HS-5 (cell line): ENCODE results near the gene FHIT.

Source experiments
- DNase-seq: peaks from one replicate; pipeline ENCODE4 v3.0.0-alpha.2; 2012; ENCODE audit warnings: low read depth

FHIT gene

GRCh38 chr3:60102154-60102553, 1149.1 kb downstream of the FHIT start:
- DNase-seq, result no peak

- no peak for DNase-seq
These were observed 1149.6 kb downstream of the FHIT start for GRCh38 chr3:60101621-60102020.

- DNase-seq, result no peak
These were observed 1154.8 kb downstream of the FHIT start for GRCh38 chr3:60096403-60096802.

GRCh38 chr3:60095930-60096329, 1155.3 kb downstream of the FHIT start:
- no peak for DNase-seq

GRCh38 chr3:60095516-60095915, 1155.7 kb downstream of the FHIT start:
- no peak for DNase-seq

GRCh38 chr3:60094392-60094947, 1156.8 kb downstream of the FHIT start:
- DNase-seq, result no peak

- DNase-seq, result no peak
These were observed 1160.7 kb downstream of the FHIT start for GRCh38 chr3:60090548-60090947.

GRCh38 chr3:60086811-60087210, 1164.4 kb downstream of the FHIT start:
- DNase-seq, result peak; percentile 15

- DNase-seq, result no peak
These were observed 1165.6 kb downstream of the FHIT start for GRCh38 chr3:60085649-60086048.

- no peak for DNase-seq
These were observed 1169.7 kb downstream of the FHIT start for GRCh38 chr3:60081381-60082095.

- DNase-seq, result no peak
These were observed 1170.6 kb downstream of the FHIT start for GRCh38 chr3:60080648-60081047.

GRCh38 chr3:60079076-60079475, 1172.2 kb downstream of the FHIT start:
- no peak for DNase-seq

- no peak for DNase-seq
These were observed 1174.9 kb downstream of the FHIT start for GRCh38 chr3:60076331-60076730.

- no peak for DNase-seq
These were observed 1177.3 kb downstream of the FHIT start for GRCh38 chr3:60073942-60074341.

- DNase-seq, result no peak
These were observed 1178.0 kb downstream of the FHIT start for GRCh38 chr3:60073228-60073627.

GRCh38 chr3:60070366-60070765, 1180.9 kb downstream of the FHIT start:
- DNase-seq, result no peak

- DNase-seq, result no peak
These were observed 1185.9 kb downstream of the FHIT start for GRCh38 chr3:60065227-60065868.

- peak; percentile 49 for DNase-seq
These were observed 1186.8 kb downstream of the FHIT start for GRCh38 chr3:60064210-60065178.

GRCh38 chr3:60056404-60056803, 1194.8 kb downstream of the FHIT start:
- no peak for DNase-seq

GRCh38 chr3:60055765-60056164, 1195.5 kb downstream of the FHIT start:
- DNase-seq, result no peak

- DNase-seq, result peak; percentile 19
These were observed 1197.6 kb downstream of the FHIT start for GRCh38 chr3:60053526-60054265.

GRCh38 chr3:60048447-60048848, 1202.8 kb downstream of the FHIT start:
- DNase-seq, result no peak
